NOMO-1 (cell line): ENCODE measurements around the gene CHD5.
A peak's percentile ranks its signal among the peaks of the same experiment; 100 is the strongest.
"Not testable (repeated sequence)": the region's sequence is repeated elsewhere in the genome, so short reads cannot be mapped to it uniquely, and the experiment has no call there.

Experiments used
- DNase-seq, 2 experiments: peaks; one replicate each; lab custom pipeline; 2025; ENCODE audit not compliant: unreplicated experiment in 2 of 2; lab: John Stamatoyannopoulos, UW

The CHD5 gene

GRCh38 chr1:6070450-6070974 lies 109.6 kb downstream of the CHD5 start:
- DNase-seq, result no peak

DNA sequence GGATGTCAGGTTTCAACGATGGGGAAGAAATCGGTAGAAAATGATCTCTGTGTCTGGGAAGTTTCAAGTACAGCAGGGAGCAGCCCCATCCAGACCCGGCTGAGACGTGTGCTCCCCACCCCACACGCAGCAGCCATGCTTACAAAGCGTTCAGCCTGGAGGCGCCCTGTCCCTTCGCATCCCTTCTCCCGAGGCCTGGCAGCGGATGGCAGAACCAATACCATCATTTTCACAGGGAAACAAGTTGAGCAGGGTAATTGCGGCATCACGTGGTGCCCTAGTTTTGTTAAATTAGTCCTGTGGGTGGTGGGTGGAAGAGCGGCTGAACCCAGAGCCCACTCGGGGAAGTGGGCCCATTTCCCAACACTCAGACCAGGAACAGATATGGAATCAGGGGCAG lies 110.5 kb downstream of the CHD5 start:
- no peak for DNase-seq

GRCh38 chr1:6068932-6069331 lies 111.2 kb downstream of the CHD5 start:
- DNase-seq, result no peak

DNA sequence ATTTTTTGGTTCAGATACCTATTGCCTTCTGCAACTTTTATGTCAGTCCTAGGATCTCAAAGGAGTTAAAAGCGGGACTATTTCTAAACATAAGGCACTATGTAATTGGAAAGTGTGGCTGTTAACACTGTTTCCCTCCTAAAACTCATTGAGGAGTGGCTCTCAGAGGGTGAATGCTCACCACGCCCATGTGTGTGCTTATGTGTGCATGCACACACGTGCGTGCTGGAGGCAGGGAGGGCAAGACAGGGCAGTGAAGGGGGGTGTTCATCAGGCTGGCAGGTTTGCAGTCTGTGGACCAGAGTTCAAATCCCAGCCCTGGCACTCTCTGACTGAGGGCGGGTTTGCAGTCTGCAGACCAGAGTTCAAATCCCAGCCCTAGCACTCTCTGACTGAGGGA lies 112.0 kb downstream of the CHD5 start:
- DNase-seq, result no peak

GRCh38 chr1:6066680-6067079 lies 113.4 kb downstream of the CHD5 start:
- DNase-seq, result no peak

DNA sequence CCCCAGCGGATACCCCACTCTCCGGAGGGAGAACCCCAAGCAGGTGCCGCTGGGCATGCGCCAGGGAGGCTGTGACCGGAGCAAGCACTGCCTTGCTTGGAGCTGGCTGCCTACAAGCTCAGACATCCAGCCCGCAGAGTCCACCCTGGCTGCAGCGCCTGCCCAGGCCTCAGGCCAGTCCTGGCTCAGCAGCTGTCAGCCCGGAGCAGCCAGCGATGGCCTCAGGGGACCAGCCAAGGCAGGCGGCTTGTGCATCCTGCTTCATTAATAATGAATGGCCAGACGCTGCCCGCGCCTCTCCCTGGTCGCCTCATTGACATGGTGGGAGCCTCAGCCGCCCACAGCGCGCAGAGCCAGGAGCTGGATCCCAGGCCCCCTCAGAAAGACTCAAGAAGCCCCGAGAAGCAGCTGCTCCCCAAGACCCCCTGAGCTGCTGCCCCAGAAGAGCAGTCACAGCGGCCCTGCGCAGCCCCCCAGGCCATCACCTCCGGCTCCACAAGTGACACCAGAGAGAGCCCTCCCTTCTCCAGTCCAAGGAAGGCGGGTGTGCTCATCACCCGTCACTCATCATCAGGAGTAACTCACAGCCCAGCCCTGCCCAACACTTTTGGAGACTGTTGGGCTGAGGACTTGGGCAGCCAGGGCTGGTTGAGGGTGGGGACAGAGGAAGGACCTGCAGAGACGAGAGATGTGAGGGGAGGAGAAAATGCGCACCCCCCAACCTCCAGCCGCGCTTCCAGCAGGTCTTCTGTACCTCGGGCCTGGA lies 114.8 kb downstream of the CHD5 start:
- no peak for DNase-seq

- DNase-seq, result not testable (repeated sequence)
Observed at GRCh38 chr1:6063532-6064053, 116.5 kb downstream of the CHD5 start.

GRCh38 chr1:6062670-6063069 lies 117.5 kb downstream of the CHD5 start:
- DNase-seq, result no peak

- no peak for DNase-seq
Observed at GRCh38 chr1:6059866-6060265, 120.3 kb downstream of the CHD5 start.

- no peak for DNase-seq
Observed at GRCh38 chr1:6057170-6057845, 122.8 kb downstream of the CHD5 start.

GRCh38 chr1:6056572-6056948 lies 123.6 kb downstream of the CHD5 start:
- no peak for DNase-seq

DNA sequence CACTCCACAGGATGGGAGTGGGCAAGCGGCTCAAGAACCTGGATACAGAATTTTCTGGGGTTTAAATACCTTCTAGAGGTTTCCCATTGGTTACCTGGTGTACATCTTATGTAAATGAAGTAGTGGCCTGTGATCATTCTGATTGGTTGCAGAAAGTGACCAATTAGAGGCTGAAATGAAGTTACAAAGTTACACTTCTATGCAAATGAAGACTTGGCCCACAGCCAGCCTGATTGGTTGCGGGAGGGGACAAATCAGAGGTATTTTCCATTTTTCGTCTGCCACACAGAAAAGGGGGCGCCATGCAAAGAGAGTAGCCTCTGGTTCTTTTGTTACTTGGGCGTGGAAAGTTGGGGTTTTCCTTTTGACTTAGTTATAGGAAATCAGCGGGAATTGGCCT lies 125.5 kb downstream of the CHD5 start:
- no peak for DNase-seq

- no peak for DNase-seq
Observed at GRCh38 chr1:6053206-6053546, 126.9 kb downstream of the CHD5 start.

- DNase-seq, result peak in 1 of 2 experiments; percentile 31
Observed at GRCh38 chr1:6052543-6053205, 127.4 kb downstream of the CHD5 start.
